HG03175 (cell line): ENCODE data around the gene HERPUD1.
A peak's percentile ranks its signal among the peaks of the same experiment; 100 is the strongest.
"Not testable (repeated sequence)": the region's sequence is repeated elsewhere in the genome, so short reads cannot be mapped to it uniquely, and the experiment has no call there.

Experiments used
- ATAC-seq: cut with Tn5 transposase; IDR thresholded peaks from one replicate; pipeline ENCODE4 v1.9.1; 2021; ENCODE audit warnings: mild to moderate bottlenecking, moderate library complexity; ENCODE audit not compliant: unreplicated experiment

Gene HERPUD1

DNA sequence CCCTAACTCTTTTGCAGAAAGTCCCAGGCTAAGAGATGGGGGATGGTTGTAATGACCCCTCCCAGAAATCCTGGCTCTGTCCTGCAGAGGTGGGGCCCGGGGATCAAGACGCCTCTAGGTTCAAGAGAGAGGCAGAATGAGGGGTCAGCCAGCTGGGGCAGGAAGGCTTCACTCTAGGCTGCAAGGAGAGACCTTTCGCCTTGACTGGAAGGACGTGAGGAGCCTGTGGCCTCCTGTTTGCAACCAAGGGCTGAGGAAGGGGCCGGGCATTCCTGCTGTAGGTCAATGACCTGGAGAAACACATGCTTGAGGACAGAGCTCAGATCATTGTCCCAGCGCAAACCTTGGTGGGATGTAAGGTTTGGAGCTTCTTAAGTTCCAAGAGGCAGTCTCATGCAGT is 21.1 kb downstream of the HERPUD1 start:
- ATAC-seq, result no peak

DNA sequence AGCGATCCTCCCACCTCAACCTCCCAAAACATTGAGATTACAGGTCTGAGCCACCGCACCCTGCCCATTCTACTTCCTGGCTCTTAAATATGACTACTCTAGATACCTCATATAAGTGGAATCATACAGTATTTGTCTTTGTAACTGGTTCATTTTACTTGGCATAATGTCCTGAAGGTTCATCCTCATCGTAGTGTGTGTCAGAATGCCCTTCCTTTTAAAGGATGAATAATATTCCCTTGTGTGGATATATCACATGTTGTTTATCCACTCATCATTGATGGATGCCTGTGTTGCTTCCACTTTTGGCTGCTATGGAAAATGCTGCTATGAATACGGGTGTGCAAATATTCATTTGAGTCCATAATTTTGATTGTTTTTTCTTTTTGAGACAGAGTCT is 24.1 kb downstream of the HERPUD1 start:
- ATAC-seq, result no peak

DNA sequence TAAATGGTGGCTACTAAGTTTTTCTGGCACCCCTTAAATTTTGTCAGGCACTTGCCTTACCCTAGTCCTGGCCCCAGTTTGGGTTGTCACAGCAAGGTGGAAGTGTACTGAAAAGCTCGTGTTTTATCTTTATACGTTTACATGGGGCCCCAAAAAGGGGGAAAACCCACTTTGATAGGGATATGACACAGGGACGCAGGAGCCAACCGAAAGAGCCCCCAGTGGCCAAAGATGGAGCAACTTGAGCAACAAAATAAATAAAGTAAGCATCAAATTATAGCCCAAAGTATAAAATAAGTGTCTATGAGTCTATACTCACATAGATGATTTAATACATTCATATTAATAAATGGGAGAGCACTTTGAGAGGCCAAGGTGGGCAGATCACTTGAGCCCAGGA is 24.8 kb downstream of the HERPUD1 start:
- no peak for ATAC-seq

DNA sequence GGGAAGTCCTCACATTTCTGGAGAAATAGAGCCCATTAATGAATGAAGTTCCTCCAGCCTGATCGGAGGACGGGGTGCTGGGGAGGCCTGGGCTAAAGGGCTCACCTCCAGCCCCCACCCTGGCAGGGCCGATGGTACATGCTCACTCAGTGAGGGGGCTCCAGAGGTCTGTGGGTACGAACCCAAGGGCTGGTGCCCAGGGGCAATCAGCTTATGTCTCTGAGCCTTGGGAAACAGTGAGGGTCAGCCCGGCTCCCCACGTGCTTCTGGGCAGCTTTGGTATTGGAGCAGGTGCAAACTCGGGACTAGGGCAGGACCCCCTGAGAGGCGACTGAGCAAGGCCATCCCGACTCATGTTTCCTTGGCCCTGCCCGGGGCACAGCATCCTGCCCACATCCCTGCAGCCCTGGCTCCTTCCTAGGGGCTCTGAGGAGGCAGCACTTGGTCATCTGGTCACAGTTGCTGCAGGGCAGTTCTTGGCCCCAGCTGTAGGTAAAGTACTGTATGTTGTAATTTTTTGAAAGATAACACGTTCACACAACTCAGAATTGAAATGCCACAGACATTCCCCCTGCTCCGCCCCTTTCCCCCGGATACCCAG is 28.8 kb downstream of the HERPUD1 start:
- ATAC-seq, result no peak

DNA sequence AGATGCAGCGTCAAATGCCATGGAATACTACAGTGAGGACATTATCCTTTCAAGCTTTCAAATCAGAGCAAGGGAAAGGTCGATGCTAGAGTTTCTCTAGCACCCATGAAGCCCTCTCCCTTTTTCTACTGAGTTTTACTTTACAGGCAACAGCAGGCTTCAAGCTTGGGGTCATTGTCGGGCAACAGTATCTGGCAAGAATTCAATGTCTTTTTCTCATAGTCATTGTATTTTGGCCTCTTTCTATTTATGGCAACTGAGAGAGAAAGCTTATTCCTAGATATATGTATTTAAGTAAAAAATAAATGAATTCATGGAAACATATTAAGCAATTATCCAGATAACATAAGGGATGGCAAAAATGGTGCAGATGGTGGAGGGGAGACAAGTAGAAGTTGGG is 29.4 kb downstream of the HERPUD1 start:
- no peak for ATAC-seq

DNA sequence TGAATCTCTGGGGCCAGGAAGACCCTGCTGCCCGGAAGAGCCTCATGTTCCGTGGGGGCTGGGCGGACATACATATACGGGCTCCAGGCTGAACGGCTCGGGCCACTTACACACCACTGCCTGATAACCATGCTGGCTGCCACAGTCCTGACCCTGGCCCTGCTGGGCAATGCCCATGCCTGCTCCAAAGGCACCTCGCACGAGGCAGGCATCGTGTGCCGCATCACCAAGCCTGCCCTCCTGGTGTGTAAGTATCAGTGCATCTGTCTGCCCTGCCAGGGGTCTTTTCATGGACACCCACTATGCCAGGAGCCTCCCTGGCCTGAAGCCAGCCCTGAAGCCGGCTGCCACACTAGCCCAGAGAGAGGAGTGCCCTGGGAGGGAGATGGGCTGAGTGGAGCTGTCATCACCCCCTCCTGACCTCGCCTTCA is 29.9 kb downstream of the HERPUD1 start, which contains the start of gene CETP:
CETP (plus strand) TSS at position 100 of the 431 bp plus-strand sequence; CDS start at position 130, 30 bp downstream.
- ATAC-seq, result no peak

DNA sequence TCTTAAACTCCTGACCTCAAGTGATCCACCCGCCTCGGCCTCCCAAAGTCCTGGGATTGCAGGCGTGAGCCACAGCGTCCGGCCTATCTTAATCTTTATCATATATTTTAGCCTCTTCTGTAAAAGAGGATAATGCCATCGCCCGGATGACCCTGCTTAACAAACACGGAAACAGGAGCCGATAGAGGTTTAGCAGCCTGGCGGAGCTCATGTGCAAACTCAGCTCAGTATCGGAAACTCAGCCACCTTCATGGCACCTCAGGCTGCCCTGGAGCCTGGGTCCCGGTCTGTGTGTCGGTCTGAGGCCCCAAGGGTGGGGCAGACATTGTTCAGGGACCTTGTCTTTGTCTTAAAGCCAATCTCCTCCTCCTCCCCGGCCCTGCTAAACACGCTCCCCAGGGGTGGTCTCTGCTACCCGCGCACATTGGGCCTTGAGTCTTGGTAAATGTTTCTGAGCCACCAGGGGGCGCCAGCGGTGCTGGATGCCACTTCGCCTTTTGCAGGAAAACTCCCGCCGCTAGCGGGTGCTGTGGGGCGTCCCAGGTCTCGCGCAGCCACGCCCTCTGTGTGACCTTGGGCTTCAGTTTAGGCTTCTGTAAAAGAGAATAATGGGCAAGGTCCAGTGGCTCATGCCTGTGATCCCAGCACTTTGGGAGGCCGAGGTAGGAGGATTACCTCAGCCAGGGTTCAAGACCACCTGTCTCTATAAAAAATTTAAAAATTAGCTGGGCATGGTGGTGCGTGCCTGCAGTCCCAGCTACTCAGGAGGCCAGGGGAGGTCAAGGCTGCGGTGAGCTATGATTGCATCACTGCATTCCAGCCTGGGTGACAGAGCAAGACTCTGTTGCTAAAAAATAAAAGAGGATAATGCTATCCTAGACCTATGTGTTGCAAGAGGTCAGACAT is 32.6 kb downstream of the HERPUD1 start:
- peak; percentile 80 for ATAC-seq

DNA sequence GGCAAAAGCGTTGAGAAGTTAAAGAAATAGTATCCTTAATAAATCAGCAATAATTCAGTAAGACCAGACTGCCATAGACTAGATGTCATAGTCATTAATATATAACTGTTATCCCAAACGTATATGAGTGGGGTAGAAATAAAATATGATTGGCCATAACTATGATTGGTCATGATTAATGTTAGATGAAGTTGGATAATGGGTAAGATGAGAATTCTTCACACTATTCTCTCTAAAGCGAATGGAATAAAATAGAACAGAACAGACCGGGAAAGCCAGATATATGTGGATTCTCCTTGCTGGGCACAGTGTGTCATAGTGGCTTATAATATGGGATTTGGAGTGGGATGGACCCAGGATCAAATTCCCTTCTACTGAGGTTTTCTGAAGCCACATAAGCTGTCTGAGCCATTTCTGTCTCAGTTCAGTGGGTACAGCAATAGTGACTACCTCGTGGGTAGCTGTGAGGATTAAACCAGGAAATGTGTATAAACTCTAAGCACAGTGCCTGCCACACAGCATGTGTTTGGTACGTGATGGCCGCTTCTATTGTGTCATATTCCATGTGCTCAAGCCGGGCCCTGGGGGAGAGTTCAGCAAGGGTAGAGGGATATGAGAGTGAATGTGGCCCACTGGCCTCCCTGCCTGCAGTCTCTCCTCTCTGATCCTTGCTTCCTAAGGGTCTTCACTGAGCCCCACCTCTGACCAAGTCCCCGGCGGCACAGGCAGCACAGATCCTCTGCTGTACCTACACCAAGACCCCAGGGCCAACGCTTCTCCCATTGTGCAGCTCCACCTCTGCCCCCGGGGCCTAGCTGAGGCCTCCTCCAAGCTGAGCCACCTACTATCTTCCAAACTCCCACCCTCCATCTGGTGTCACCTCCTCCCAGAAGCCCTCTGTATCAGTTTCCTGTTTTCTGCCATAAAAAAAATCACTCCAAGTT is 33.5 kb downstream of the HERPUD1 start:
- ATAC-seq, result no peak

DNA sequence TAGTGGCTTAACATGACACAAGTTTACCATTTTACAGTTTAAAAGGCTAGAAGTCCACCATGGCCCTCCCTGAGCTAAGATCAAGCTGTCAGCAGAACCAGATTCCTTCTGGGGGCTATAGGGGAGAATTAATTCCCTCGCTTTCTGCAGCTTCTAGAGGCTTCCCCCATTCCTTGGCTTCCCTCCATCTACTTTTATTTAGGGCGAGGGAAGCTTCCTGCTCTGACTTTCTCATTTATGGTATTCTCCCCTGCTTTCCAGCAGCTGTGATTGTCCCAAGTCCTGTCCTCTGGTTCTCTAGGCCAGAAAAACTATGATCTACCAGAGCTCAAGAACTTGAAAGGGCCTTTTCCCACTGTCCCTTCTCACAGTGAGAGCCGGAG is 34.1 kb downstream of the HERPUD1 start:
- ATAC-seq, result no peak

DNA sequence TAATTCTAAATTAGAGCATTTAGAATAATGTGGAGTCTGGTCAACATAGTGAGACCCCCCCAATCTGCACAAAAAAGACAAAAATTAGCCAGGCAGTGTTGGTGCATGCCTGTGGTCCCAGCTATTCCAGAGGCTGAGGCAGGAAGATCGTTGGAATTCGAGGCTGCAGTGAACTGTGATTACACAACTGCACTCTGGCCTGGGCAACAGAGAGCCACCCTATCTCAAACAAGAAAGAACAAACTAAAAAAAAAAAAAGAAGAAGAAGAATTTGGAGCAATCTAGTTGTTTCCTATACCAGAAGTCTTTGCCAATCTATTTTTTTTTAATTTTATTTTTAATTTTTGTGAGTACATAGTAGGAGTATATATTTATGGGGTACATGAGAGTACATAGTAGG is 35.8 kb downstream of the HERPUD1 start:
- ATAC-seq, result no peak

DNA sequence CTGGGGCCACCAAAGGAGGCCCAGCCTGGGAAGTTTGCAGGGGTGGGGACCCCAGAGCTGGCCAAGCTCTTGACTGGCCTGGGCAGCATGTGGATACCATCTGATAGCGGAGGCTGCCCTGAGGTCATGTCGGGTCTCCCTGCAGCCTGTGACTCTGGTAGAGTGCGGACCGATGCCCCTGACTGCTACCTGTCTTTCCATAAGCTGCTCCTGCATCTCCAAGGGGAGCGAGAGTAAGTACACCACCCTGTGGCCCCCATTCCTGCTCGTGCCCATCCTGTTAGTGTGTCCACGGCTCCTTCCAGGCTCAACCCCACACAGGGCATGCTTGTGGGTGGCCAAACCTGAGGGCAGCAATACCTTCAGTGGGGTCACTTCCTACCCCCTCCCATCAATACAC is 37.8 kb downstream of the HERPUD1 start:
- ATAC-seq, result no peak

DNA sequence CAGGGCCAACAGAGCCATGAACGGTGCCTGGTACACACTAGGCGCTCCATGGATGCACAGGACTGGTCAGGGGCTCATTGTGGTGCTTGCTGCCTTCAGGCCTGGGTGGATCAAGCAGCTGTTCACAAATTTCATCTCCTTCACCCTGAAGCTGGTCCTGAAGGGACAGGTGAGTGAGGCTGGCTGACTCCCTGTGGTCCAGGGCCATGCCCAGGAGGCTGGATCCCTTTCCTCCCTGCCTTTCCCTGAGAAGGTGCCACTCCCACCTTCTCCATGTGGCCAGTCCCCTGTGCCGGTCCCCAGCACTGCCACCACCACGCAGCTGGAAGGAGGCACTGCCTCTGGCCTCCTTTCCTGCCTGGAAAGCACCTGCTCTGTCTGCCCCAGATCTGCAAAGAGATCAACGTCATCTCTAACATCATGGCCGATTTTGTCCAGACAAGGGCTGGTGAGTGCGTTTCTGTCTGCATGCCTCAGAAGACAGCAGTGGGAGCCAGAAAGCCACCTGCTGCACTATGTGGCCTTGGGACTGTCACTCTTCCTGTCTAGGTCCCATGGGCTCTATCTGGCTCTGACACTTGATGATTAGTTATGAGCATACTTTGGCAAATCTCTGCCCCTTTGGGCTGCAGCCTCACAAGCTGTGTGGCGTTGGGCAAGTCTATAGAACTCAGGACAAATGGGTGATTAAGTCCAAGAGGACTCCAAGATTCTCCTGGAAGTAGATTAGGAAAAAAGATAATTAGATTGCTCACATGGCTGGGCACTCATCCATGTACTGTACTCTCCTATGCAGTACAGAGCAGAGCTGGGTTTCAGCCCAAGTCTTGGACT is 39.2 kb downstream of the HERPUD1 start:
- ATAC-seq, result peak; percentile 74

DNA sequence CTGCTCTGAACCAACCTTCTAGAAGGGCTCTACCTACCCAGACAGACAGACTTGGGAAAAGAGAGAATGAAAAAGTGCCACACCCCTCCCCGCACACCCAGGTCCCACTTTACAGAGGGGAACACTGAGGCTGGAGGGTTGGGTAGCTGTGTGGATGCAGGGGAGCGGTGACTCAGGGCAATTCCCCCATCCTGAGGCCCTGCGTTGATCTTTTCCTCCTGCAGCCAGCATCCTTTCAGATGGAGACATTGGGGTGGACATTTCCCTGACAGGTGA is 39.8 kb downstream of the HERPUD1 start:
- ATAC-seq, result no peak

DNA sequence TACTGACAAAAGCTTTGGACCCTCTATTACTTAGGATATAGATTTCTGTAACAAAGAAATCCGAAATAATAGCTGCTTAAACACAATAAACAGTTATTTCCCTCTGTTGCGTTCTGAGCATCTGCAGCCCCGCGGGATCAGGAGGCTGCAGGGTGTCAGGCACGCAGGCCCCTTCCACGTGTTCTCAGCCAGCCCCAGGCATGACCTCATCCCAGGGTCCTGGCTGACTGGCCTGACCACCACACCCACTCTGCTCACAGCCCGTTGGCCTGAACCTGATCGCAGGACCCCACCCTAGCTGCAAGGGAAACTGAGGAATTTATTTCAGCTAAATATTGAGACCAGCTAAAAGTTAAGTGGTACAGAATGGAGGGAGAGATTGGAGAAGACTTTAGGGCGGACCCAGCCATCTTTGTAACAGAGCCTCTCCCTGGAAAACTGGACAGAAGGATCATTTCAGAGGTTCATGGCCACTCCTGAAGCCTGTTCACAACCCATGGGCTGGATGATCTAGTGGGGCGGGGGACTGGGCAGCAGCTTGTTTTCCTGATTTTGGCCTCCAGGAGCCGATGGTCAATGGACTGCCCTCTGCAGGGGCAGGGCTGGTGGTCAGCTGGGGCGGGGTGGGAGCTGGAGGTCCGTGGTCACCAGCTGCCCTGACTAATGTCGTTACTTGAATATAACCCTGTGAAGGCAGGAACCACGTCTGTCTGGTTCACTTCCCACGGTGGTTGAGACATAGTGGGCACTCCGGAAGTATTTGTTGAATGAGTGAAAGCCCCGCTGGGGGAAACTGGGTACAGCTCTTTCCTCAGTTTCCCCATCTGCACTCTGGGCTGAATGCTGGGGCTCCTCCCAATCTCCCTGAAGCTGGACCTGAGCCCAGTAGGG is 40.7 kb downstream of the HERPUD1 start:
- ATAC-seq, result no peak

DNA sequence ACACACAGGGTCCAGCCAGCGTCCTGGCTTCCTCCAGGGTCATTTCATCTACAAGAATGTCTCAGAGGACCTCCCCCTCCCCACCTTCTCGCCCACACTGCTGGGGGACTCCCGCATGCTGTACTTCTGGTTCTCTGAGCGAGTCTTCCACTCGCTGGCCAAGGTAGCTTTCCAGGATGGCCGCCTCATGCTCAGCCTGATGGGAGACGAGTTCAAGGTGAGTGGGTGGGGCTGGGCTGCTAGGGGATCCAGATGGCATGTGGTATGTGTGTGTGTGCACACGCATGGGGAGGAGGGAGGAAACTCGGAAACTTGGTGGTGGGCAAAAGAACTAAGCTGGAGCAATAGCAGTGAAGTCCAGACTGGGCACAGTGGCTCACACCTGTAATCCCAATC is 41.4 kb downstream of the HERPUD1 start:
- ATAC-seq, result no peak

DNA sequence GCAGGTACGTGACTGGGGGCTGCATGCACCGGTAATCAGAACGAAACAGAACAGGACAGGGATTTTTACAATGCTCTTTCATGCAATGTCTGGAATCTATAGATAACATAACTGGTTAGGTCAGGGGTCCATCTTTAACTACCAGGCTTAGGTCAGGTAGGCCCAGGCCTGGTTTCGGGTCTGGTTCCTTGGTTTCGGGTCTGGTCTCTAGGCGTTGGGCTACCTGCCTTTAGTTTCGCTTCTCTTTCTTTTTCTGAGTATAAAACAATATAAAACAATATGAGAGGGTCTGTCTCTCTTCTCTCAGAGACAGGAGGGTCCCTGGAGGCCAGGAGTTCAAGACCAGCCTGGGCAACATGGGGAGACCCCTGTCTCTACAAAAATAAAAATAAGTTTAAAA is 42.0 kb downstream of the HERPUD1 start:
- ATAC-seq, result not testable (repeated sequence)

DNA sequence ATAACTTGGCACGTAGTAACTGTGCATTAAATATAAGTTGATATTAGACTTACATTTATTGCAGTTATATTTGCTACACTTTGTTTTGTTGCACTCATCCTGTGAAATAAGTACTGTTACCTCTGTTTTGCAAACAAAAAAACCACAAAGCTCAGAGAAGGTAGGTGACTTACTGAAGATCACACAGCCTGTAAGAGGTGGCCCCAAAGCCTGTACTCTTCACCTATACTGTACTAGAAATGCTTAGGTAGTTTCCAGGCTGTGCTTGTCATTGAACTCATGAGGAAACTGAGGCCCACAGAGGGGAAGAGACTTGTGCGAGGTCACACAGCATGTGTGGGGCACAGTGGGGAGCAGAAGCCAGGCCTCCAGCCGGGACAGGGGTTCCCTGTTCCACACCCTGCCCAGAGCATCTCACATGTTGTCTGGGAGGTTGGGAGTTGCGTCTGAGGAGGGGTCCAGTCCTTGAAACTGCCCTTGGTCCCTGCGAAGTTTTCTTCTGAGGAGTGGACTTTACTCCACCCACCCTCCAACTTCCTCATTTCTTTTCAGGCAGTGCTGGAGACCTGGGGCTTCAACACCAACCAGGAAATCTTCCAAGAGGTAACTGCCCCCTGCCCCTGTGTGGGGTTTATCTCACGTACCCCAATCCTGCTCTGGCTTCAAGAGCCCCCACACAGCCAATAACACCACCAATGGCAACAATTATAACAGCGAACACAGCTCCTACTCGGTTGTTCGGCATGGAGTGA is 42.8 kb downstream of the HERPUD1 start:
- no peak for ATAC-seq

DNA sequence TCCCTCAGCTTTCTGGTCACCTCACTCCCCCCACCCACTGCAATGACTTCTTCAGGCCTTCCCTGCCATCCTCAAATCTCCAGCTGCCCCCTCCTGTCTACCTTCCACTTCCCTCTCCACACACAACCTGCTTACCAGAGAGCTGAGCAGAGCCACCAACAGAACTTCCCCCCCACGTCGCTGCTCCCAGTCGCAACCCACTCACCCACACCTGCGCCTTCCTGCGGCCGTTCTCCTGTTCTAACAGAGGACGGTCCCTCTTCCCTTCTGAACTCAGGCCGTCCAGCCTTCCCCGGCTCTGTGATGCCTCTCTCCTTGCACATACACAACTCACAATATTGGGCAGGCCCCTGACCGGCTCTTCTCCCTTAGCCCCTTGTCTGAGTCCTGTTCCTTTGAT is 43.8 kb downstream of the HERPUD1 start:
- ATAC-seq, result no peak

DNA sequence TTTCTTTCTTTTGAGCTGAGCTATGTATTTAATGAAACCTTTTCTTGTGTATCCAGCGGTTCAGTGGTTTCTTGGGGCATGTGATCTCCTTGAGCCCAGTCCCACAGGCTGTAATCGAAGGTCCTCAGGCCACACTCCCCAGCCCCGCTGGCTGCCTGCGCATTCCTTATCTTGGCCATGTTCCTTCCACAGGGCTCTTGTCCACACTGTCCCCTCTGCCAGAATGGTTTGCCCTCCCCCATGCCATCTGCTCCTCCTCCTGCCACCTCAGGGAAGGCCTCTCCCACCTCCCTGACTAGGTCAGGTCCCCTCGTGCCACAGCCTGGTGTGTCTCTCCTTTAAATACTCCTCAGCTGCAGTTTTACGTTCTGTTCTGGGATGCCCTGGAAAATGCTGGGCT is 45.3 kb downstream of the HERPUD1 start:
- ATAC-seq, result no peak
